ENCODE measurements around the gene RGS11.
"Not testable (repeated sequence)": the region's sequence is repeated elsewhere in the genome, so short reads cannot be mapped to it uniquely, and the experiment has no call there.

Gene RGS11

DNA sequence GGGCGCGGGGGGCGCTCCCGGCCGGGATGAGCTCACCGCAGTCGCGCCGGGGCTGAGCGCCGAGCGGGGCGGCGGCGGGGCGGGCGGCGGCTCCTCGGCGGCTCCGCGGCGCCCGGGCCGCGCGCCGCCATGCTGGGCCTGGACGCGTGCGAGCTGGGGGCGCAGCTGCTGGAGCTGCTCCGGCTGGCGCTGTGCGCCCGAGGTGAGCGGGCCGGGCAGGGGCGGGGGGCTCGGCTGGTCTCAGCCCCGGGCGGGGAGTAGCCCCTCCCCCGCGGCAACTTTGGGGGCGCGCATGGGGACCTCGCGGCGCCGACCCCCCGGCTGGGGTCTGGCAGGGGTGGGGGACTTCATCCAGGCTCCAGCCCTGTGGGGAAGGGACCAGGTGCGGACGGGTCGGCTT lies 4.8 kb upstream of the RGS11 start, which contains the start of gene ARHGDIG:
TSS of gene ARHGDIG (plus strand) at position 40 of the 400 bp plus-strand sequence. CDS start at position 130, 90 bp downstream.
- no peak for DNase-seq (ENCODE audit: low read depth)

DNA sequence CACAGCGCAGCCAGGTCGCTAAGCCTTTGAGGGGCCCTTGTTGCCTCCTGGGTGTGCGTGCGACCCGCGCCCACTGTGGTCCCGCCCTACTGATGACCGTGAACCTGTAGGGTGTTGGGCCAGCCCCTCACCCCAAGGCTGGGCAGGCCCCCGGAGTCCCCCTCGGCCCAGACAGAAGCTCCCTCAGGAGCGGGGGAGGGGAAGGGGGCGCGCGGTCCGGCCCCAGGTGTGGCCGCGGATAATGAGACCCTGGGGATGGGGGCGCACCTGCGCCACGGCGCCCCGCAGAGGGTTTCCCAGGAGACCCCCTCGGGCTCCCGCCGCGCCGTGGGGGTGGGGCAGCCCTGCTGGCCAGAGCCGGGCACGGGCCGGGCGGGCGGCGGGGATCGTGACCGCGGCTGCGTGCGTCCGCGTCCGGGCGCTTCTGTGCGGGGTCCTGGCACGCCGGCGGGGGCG lies 4.3 kb upstream of the RGS11 start:
- no peak for DNase-seq (ENCODE audit: low read depth)

DNA sequence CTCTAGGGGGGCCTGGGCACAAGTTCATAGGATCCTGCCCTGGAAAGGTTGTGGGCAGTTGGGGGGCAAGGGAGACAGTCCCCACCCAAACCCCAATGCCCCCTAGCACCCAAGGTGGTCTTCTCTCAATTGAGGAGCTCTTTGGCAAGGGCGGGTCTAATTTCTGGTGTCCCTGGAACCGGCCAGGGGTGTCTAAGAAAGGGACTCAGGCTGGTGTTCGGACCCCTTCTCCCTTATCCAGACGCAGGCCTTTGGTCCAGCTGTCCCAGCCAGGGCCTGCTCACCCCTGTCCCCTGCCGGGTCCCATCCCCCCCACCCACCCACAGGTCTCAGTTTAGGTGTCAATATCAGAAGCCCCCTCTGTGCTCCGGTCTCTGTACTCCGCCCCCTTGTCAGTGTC lies 3.8 kb upstream of the RGS11 start:
- DNase-seq (ENCODE audit: low read depth), result no peak

DNA sequence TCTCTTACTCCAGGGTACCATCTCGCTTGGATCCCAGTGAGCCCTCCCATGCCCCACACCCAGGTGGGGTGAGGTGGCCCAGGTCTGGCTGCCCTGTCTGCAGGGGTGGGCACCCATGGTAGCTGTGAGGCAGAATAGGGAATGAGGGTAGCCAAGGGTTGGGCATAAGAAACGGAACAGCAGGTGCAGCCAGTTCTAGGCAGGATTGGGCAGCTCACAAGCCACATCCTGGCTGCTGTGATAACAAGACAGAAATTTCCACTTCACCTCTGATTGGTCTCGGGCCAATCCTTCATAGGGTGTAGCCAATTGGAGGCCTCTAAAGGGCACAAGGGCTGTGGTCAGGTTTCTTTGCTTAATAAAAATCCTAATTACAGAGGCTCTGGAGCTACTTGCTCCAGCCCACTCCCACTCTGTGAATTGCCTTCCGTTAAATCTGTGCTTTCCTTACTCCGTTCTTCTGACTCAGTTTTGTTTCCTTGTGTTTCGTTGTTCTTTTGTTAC lies 3.2 kb upstream of the RGS11 start:
- DNase-seq (ENCODE audit: low read depth), result peak; percentile 19

DNA sequence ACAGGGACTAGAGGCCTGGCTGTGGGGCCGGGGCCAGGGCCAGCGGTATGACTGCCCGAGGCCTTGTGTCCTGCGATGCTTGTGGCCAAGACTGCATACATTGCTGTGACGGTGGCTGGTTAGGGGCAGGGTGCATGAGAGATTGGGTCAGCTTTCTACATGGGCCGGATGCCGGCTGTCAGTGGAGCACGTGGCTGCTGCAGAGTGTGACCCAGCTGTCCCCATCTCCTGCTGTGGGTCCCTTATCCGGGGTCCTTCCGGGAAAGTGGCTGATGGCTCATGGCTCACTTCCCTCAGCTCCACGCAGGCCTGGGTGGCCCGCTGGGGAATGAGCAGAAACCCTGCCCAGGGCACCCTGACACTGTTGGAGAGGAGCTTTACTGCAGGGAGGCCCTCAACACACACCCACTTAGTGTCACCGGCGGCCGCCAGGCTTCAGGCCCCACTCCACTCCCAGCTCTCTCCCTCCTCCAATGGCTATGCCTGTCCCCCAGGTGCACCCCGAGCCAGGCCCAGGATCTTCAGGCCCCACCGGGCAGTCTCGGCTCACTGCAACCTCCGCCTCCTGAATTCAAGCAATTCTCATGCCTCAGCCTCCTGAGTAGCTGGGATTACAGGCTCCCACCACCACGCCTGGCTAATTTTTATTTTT lies 808 bp upstream of the RGS11 start:
- no peak for DNase-seq (ENCODE audit: low read depth)

- DNase-seq (ENCODE audit: low read depth), result no peak
Measured at GRCh38 chr16:275041-275641, 603 bp downstream of the RGS11 start.

GRCh38 chr16:273547-274421 lies 2.0 kb downstream of the RGS11 start:
- DNase-seq (ENCODE audit: low read depth), result no peak

DNA sequence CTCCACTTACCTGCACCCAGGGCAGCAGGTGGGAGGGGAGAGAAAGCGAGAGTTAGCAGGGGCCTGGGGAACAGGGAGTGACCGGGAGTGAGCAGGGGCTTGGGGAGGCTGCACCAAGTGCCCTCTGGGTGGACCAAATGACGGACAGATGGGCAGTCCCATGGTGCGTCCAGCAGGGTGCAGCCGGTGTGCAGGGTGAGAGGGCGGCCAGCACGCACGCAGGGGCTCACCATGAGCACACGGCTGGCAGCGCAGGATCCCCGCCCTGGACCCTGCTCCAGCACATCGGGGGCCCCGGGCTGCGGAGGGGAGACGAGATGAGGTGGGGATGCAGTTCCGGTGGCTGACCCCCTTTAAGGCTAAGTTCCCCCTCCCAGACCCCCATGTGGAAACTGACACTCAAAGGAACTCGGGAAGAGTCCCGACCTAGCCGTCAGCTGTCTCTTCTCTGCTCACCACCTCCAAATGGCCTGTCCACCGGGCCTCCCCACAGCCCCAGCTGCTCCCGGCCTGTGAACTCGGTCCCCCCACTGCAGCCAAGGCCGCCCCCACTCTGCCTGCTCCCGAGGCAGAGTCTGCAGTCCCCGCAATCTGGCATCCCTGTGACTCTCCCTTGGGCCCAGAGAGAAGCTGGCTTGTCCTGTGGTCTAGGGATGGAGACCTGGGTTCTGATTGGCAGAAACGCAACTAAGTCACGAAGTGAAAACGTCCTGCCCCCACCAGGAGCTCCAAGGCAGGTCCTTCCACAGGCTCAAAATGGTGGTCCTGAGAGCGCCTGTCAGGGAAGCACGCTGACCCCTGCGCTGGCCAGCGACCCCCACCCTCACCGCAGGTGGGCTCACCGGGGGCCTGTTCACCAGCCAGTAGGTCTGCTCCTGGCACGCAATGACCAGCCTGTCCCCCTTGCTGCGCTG lies 2.9 kb downstream of the RGS11 start:
- no peak for DNase-seq (ENCODE audit: low read depth)

DNA sequence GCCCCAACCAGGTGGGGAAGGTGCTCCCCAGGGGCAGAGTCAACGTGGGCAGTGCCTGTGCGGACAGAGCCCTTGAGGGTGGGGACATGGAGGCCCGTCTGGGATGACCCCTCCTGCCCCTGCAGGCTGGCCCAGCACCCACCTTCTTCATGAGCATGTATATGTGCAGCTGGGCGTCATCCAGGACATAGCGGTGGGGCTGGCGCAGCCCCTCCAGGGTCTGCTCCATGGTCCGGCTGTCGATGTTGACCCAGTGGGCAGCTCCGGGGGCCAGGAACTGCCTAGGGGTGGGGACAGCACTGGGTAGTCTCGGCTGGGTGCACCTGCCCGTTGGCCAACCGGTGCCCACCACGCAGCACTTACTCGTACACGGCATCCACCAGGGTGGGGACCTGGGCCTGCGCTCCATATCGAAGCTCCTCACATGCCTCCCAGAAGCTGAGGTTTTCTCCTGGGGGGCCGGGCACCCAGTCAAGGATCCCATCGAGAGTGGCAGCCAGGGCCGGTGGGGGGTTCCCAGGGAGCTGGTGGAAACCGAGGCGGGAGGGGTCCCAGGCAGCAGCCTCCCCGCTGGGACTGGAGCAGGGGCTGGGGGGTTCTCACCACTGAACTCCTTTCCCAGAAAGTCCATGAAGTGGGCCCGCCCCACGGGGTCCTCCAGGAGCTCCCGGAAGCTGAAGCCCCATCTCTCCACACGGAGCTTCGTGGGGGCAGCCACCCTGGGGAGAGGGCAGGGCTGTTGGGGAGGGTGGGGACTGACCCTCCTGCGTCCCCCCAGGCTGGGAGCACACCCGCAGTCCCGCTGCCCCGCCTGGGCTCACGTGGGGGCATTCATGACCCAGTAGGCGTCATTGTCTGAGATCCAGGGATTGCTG lies 5.1 kb downstream of the RGS11 start:
- DNase-seq (ENCODE audit: low read depth), result no peak

- DNase-seq (ENCODE audit: low read depth), result no peak
Measured at GRCh38 chr16:269061-269796, 6.5 kb downstream of the RGS11 start.

GRCh38 chr16:268141-269053 lies 7.3 kb downstream of the RGS11 start:
- DNase-seq (ENCODE audit: low read depth), result no peak

DNA sequence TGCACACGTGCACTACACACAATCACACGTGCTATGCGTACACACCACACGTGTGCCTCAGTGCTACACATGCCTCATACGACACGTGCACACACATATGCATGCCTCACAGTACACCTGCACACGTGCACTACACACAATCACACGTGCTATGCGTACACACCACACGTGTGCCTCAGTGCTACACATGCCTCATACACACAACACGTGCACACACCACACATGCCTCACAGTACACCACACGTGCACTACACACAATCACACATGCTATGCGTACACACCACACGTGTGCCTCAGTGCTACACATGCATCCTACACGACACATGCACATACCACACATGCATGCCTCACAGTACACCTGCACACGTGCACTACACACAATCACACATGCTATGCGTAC lies 8.2 kb downstream of the RGS11 start:
- not testable (repeated sequence) for DNase-seq (ENCODE audit: low read depth)

DNA sequence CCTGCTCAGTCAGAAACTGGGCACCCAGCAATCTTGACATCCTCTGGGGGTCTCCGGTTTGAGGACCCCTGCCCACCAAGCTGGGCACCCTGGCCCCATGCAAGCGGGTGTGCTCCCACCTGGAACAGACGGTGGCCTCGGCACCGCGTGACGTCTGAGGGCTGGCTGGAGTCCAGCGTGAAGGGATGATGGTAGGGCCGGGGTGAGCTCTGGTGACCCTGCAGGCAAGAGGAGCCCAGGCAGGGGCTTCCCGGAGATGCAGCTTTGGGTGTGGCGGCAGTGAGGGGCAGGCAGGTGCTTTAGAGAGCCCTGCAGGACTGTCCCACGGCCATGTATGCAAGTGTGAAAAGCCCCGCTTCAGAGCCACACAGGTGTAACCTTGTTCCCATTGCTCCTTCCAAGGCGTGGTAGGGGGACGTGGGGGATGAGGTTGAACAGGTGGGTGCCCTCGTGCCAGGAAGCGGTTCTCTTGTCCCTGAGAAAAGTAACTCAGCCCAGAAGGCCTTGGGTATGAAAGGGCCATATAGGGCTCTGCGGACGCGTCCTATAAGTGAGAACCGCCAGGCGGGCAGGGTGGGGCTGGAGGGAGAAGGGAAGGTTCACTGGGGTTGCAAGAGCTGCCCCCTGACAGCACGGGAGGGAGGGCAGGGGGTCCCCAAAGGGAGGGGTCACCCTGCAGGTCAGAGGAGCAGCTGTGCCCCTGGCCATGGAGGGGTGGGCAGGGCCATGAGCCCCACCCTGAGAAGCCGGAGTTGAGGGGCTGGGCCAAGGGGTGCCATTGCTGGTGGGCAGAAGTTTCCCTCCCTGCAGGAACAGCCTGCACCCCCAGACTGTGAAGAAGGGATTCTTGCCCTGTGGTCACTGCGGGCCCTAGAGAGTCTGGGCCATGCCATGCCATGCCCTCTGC lies 9.2 kb downstream of the RGS11 start:
- DNase-seq (ENCODE audit: low read depth), result no peak

GRCh38 chr16:265711-266110 lies 10.0 kb downstream of the RGS11 start:
- no peak for DNase-seq (ENCODE audit: low read depth)

GRCh38 chr16:265002-265529 lies 10.7 kb downstream of the RGS11 start:
- DNase-seq (ENCODE audit: low read depth), result no peak

DNA sequence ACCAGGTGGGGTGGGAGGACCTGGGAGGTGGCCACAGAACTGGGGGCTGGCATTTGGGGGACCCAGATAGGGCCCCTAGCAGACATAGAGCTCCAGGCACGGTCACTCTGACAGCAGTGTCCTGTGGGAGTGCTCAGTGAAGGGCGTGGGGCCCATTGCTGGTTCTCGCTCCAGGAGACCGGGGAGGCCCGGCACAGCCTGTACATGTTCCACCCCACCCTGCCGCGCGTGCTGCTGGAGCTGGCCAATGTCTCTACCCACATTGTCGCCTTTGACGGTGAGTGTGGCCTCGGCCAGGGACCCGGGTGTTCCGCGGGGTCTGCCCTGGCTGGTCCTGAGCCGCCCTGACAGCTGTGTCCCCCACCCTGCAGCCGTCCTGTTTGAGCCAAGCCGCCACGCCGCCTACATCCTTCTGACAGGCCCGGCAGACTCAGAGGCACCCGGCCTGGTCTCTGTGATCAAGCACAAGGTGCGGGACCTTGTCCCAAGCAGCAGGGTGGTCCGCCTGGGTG lies 11.2 kb downstream of the RGS11 start:
- no peak for DNase-seq (ENCODE audit: low read depth)

DNA sequence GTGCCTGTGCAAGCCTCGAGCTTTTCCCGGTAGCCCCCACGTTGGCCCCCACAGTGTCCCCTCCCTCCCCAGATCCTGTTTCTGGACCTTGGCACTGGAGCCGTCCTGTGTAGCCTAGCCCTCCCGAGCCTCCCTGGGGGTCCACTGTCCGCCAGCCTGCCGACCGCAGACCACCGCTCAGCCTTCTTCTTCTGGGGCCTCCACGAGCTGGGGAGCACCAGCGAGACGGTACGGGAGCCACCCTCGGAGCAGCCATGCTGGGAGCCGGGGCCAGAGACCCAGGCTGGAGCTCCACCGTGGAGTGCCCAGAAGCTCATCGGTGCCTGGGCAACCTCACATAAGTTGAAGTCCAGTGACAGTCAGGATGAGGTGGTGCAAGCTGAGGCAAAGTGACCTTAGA lies 11.8 kb downstream of the RGS11 start:
- no peak for DNase-seq (ENCODE audit: low read depth)
